HG03159 (cell line): ENCODE data around the gene CTIF.

Source experiments
- ATAC-seq: cut with Tn5 transposase; IDR thresholded peaks from one replicate; pipeline ENCODE4 v1.9.1; 2021; ENCODE audit warnings: mild to moderate bottlenecking, moderate library complexity; ENCODE audit not compliant: unreplicated experiment

The CTIF gene

DNA sequence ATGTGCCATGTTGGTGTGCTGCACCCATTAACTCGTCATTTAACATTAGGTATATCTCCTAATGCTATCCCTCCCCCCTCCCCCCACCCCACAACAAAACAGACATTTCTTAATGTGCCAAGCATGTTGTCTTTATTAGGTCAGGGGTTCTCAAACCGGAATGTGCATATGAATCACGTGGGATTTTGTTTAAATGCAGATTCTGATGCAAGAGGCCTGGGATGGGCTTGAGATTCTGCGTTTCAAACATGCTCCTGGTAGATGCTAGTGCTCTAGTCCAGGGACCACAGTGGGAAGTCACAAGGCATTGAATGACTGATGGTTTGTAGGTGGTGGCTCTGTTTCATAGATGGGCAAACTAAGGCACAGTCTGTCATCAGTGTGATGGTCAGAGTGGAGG lies 227.2 kb downstream of the CTIF start:
- ATAC-seq = no peak

GRCh38 chr18:48766487-48766886 lies 227.7 kb downstream of the CTIF start:
- no peak for ATAC-seq

DNA sequence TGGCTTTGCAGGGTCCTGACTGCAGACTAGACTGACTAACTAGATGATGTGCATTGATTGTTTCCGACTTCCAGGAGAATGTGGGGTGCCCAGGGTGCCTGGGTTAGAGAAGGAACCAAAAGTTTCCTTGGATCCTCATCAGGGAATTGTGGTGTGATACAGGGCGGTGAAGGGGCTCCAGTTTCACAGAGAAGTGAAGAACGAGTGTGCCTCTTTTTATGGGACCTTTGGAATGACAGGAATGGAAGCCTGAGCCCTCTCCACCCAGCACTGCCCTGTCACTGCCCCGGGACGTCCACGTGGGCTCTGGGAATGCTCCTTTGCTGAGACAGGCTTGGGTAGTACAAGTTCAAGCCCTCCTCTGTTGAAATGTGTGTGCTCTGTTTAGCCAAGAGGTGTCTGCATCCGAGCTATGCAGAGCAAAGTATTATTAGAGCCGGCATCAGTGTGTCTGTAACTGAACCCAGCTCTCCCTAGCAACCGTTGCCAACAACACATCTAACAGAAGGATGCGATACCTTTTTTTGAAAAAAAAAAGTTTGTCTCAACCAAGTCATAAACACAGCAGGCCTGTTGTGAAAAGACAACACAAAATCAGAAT lies 228.4 kb downstream of the CTIF start:
- no peak for ATAC-seq

- ATAC-seq = no peak
Observed at GRCh38 chr18:48769006-48769636, 230.3 kb downstream of the CTIF start.

DNA sequence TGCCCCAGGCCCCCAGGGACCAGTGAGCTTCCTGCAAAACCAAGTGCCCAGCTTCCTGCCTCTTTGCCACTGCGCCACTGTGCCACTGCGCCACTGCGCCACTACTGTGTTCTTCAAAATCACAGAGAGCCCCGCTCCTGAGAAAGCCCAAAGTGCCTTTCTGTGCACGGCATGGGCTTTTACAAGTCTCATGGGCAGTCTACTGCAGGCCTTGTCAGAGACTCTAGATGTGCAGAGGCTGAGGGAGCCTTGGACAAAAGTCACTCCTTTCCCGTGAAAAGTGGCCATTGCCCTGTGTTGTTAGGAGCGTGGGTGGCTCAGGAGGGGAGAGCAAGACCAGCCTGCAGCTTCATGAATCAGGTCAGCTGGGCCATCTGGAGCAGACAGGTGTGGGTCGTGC lies 231.4 kb downstream of the CTIF start:
- no peak for ATAC-seq

- no peak for ATAC-seq
Observed at GRCh38 chr18:48771641-48772375, 233.0 kb downstream of the CTIF start.

DNA sequence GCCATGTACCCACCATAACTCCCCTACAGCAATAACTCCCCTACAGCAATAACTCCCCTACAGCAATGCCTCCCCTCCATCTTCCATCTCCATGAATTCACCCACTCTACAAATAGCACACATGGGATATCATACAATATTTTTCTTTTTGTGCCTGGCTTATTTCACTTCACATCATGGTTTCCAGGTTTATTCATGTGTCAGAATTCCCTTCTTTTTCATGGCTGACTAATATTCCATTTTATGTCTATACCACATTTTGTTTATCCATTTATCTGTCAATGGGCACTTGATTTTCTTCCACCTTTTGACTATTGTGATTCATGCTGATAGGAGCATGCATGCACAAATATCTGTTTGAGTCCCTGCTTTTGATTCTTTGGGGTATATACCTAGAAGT lies 233.6 kb downstream of the CTIF start:
- ATAC-seq = no peak

GRCh38 chr18:48773821-48774220 lies 235.0 kb downstream of the CTIF start:
- no peak for ATAC-seq

DNA sequence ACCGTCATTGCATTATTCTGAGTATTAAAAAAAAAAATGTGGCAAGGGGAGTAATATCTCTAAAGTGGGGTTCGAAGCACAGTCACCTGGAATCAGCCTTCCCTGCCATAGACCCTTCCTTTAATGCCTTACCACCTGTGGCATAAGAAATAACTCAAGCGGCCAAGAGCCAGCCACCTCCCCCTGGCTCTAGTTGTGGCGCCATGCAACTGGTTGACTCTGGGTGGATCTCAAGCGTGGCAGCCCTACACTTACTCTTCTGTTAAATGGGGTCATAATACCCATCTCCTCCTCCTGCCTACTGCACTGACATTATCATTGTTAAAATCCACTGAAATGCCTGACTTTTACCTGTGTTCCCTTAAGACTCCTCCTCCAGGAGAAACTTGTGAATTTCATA lies 236.1 kb downstream of the CTIF start:
- ATAC-seq = no peak

DNA sequence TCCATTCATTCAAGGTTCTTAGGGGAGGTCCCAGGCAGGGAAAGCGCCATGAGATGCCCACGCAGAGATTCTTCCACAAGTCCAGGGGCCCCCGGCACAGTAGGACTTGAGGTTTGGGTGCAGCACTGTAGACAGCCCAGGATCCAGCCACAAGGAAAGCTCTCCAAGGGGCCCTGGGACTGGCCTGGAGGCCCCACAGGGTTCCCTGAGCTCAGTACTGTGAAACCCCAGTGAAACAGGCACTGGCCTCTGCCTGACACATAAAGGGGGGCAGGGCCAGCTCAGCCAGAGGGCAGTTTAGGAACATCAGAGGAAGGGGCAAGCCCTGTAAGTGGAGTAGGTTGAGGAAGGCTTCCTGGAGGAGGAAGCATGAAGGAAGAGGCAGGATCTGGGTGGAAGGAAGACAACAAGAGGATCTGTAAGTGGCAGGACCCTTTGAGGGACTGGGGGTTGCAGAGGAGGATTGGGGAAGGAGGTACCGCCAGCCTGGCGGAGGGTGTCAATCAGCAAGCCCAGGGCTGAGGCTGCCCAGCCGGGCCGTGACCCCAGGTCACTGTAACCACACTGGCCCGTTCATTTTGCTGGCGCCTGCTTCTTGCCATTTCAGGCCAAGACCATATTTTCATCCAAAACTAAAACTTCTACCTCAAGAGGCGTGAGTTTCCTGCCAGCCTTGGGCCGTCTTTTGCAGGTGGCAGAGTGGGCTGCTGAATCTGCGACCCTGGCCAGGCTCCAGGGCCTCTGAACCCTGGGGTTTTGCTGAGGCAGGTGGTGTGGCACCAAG lies 236.7 kb downstream of the CTIF start:
- ATAC-seq = no peak

DNA sequence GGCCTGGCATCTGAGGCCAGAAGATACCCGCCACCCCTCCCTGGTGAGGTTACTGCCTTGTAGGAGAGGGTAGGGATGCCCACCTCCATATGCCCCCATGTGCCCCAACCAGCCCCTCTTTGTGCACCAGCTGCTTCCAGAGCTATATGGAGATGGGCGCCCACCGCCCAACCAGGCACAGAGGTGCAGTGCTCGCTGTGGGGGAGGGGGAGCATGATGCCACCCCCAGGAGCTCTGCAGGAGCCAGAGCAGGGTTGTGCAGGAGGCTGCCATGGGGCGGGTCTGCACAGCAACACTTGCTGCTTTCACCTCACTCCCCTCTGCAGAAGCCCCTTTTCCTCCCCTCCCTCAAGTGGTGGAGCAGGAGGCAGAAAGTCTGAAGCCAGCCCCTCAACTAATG lies 237.3 kb downstream of the CTIF start:
- ATAC-seq = no peak

DNA sequence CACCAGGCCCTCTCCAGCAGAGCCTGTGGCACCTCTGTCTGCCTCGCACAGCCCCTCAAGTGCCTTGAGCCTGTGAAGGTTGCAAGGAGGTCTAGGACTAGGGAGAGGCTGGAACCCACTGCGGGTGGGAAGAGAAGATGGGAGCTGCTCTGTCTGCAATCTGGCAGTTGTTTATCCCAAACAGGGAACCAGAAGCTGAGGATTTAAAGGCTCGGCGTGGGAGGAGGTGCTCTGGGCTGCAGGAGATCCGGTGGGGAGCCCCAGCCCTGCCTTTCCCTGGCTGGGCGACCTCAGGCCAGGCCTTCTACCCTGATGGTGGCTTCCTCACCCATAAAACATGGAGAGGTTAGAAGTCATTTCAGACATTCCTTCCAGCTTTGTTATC lies 237.8 kb downstream of the CTIF start:
- ATAC-seq = no peak

DNA sequence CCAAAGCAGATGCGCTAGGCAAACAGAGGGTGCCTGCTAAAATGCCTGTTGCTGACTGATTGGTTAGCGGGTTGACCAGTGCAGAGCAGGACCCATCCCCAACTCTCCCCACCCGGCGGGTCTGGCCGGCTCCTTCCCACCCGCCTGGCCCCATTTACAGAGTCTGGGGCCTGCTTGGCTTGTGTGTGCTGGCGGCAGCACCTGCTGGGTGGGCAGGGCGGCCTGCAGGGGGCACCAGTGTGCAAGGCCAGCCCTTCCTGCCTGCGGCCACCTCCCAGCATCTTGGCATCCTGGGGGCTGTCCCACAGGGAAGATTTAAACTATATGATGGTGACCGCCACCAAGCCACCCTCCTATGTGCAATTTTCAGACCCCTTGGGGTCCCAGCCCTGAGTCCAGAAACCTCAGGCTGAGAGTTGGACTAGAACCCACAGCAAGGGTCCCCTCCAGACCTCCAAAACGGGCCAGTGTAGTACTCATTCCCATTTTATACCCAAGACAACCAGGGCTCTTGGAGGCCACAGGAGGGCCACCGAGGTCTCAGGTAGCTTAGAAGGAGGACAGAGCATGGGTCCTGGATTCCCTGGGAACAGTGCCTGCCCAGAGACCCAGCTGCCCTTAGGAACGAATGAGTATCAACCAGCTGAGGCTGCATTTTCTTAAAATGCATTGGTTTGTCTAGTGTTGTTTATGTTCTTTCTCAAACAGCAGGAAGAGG lies 238.4 kb downstream of the CTIF start:
- ATAC-seq = no peak

- no peak for ATAC-seq
Observed at GRCh38 chr18:48777744-48778116, 238.9 kb downstream of the CTIF start.

GRCh38 chr18:48778344-48779011 lies 239.6 kb downstream of the CTIF start:
- no peak for ATAC-seq

- no peak for ATAC-seq
Observed at GRCh38 chr18:48779462-48779861, 240.6 kb downstream of the CTIF start.

DNA sequence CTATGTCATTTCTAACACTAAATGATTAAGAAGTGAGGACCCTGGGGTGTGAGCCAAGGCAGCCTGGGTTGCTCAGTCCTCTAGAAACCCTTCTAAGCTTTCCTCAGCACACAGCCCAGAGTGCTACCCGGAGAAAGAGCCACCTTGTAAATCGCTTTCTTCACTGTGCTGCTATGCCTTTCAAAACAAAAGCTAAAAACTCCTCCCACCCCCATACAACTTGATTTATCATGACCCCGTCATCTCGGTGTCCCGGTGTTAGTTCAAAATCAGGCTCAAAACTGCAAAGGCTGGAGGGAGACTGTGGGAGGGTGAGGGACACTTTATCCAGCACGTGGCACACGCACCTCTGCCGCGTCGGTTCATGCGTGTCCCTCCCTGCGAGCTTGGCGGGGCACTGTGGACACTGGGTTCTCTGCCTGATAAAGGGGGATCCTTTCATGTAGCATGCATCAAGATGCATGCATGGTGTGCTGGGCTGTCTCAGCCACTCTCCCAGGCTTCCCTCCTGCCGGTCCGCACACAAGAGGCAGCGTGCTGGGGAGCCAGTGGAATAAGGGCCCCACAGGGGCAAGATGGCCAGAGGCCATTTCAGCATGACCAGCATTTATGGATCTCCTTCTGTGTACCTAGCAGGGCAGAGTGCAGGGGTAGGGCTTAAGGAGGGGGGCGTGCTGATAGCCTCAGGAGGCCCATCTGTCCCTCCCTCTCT lies 241.5 kb downstream of the CTIF start:
- ATAC-seq = no peak

GRCh38 chr18:48780913-48781162 lies 242.0 kb downstream of the CTIF start:
- no peak for ATAC-seq

DNA sequence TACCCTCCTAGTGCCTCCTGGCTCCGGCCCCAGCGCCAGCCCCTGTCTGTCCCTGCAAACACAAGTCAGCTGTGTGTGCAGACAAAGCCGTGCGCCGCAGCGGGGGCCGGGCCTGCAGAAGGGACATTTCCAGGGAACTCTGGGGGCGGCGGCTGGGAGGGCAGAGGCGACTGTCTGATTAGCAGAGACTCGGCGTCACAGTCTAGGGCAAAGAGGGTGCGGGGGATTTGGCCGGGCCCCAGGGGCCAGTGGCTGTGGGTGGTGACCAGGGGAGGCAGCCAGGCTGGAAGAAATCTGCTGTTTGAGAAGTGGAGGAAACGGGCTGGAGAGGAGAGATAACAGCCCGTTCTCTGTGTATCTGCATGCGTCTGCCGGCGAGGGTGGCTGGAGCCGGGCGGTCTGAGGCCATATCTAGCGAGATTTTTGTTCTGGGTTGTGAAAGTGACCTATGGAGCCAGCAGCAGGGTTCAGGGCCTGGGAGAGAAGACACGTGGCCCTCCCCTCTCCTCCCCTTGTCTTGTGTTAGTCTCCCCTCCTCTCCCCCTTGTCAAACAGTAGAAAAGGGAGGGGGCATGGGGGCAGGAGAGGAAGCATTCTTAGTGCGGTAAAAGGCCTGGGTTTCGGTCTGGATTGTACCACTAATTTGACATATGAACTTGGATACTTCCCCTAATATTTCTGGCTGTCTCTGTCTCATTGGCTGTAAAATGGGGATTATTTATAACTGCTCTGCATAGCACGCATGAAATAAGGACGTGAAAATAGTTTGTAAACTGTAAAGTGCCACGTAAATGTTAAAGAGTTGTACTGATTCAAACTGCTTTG lies 242.5 kb downstream of the CTIF start:
- no peak for ATAC-seq
